Breast epithelium (tissue), 4 donors: ENCODE data around the gene ANKIB1. TPM values are rescaled to one million over a fixed set of nuclear protein-coding genes. Genes with fewer than 3 reads are reported as not detected.

Source experiments
- DNase-seq, 2 donors: peaks; one replicate each; pipeline ENCODE4 v3.0.0-alpha.2; 2019; ENCODE audit warnings: low spot score in 2 of 2
- H3K27ac ChIP-seq, 2 donors: fragments of 200-600 bp; sonication (generic) in 1 of 2; one replicate each; pipeline ENCODE4 v1.5.1; 2016 to 2019; ENCODE audit warnings: mild to moderate bottlenecking in 1 of 2
- H3K27me3 ChIP-seq, 2 donors: fragments of 200-600 bp; sonication (generic) in 1 of 2; one replicate each; pipeline versions ENCODE4 v1.5.1 to v1.6.0; 2017 to 2019; ENCODE audit warnings: control low read depth in 1 of 2, mild to moderate bottlenecking in 1 of 2
- H3K36me3 ChIP-seq: fragments of 200-600 bp; one replicate; pipeline ENCODE4 v1.5.1; 2019
- H3K4me1 ChIP-seq, 2 donors: fragments of 200-600 bp; sonication (generic); one replicate each; pipeline ENCODE4 v1.5.1; 2016 to 2019; ENCODE audit warnings: control low read depth in 1 of 2
- H3K4me3 ChIP-seq, 3 donors: fragments of 200-600 bp; sonication (generic); 1 replicate in 2 of 3; 2 replicates in 1 of 3; pipeline ENCODE4 v1.5.1; 2016 to 2019; ENCODE audit warnings: mild to moderate bottlenecking in 3 of 3, moderate library complexity in 2 of 3
- H3K9me3 ChIP-seq, 2 donors: fragments of 200-600 bp; sonication (generic) in 1 of 2; one replicate each; pipeline ENCODE4 v1.5.1; 2016 to 2019; ENCODE audit warnings: control low read depth in 1 of 2
- POLR2A ChIP-seq: fragments of 450-650 bp; IDR thresholded peaks from one replicate; pipeline ENCODE4 v1.6.1; 2016; ENCODE audit warnings: antibody characterized with exemption, mild to moderate bottlenecking, moderate library complexity
- POLR2AphosphoS5 ChIP-seq, 3 donors: sonication (generic); formaldehyde crosslinking; IDR thresholded peaks; one replicate each; pipeline ENCODE4 v1.6.1; 2017; ENCODE audit warnings: antibody characterized with exemption in 3 of 3
- intact Hi-C: fragments of 100-400 bp; cut with DNase I; formaldehyde crosslinking; loops from one replicate; pipeline ENCODE4 v1.15.1; 2023; ENCODE audit warnings: low total_unique reads
- total RNA-seq, 3 donors: library from RNA; depleted of rRNA; stranded (reverse); fragments of >200 nt; gene quantifications; one replicate each; pipeline ENCODE4 v1.1.0, GENCODE V29; 2016
- TF ChIP-seq, protein P1 (sequence below), 3 donors: fragments of 450-650 bp; IDR thresholded peaks; one replicate each; pipeline ENCODE4 v1.5.1; 2016 to 2017; ENCODE audit warnings: antibody characterized with exemption in 3 of 3, mild to moderate bottlenecking in 3 of 3, moderate library complexity in 3 of 3

Gene ANKIB1
- total RNA-seq, 3 donors from 2014 or later = 51.8 to 61.3 (median 54.2) TPM

DNA sequence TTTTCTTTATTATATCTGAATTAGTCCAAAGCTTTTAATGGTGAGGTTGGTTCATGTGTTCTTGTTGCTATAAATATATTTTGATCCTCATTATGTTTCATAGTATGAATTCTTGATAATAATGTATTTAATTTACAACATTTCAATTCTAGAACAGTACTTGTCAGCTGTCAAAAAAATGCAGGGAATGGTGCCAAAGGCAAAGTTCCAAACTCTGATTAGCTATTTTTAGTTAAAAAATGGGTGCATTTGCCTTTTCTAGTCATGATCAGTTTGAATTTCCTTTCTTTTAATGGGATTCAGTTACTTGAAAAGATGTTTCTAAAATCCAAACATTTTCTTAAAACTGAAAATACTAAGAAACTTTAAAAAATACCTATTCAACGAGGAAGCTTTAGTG lies 49.6 kb downstream of the ANKIB1 start:
- Histone ChIP-seq H3K36me3 (no peaks in the 10 kb centered on the region), H3K4me1 (no peaks in the 10 kb centered on the region), H3K27ac (no peak overlapping the region), H3K4me3 (no peak overlapping the region), H3K27me3 (no peaks in the 10 kb centered on the region), H3K9me3 (no peaks in the 10 kb centered on the region)
- DNase-seq = no peak
- TF ChIP-seq, protein P1, sequence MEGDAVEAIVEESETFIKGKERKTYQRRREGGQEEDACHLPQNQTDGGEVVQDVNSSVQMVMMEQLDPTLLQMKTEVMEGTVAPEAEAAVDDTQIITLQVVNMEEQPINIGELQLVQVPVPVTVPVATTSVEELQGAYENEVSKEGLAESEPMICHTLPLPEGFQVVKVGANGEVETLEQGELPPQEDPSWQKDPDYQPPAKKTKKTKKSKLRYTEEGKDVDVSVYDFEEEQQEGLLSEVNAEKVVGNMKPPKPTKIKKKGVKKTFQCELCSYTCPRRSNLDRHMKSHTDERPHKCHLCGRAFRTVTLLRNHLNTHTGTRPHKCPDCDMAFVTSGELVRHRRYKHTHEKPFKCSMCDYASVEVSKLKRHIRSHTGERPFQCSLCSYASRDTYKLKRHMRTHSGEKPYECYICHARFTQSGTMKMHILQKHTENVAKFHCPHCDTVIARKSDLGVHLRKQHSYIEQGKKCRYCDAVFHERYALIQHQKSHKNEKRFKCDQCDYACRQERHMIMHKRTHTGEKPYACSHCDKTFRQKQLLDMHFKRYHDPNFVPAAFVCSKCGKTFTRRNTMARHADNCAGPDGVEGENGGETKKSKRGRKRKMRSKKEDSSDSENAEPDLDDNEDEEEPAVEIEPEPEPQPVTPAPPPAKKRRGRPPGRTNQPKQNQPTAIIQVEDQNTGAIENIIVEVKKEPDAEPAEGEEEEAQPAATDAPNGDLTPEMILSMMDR (IDR thresholded peaks at IDR 0.05) = no peak
- TF ChIP-seq POLR2A (no peak), POLR2AphosphoS5 (IDR thresholded peaks at IDR 0.05) (no peak)
- intact Hi-C loops = no loop called here

DNA sequence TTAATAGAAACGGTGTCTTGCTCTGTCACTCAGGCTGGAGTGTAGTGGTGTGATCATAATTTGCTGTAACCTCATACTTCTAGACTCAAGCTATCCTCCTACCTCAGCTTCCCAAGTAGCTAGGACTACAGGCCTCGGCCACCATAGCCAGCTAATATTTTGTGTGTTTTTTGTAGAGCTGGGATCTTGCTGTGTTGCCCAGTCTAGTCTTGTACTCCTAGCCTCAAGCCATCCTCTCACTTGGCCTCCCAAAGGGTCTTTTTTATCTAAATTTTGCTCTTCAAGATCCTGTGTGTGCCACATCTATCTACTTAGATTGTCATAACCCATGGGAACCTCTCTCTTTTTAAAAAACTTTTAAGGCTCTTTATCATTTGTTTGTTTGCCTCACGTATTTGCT lies 50.5 kb downstream of the ANKIB1 start:
- intact Hi-C loops = no loop called here
- no peak for DNase-seq
- H3K36me3 ChIP-seq = no peaks in the 10 kb centered on the region
- H3K27ac ChIP-seq = no peak overlapping the region
- no peaks in the 10 kb centered on the region for H3K27me3 ChIP-seq
- TF ChIP-seq, protein P1 (IDR thresholded peaks at IDR 0.05) = no peak
- TF ChIP-seq POLR2A (no peak), POLR2AphosphoS5 (IDR thresholded peaks at IDR 0.05) (no peak)
- H3K4me3 ChIP-seq = no peak overlapping the region
- no peaks in the 10 kb centered on the region for H3K9me3 ChIP-seq
- H3K4me1 ChIP-seq = no peaks in the 10 kb centered on the region

DNA sequence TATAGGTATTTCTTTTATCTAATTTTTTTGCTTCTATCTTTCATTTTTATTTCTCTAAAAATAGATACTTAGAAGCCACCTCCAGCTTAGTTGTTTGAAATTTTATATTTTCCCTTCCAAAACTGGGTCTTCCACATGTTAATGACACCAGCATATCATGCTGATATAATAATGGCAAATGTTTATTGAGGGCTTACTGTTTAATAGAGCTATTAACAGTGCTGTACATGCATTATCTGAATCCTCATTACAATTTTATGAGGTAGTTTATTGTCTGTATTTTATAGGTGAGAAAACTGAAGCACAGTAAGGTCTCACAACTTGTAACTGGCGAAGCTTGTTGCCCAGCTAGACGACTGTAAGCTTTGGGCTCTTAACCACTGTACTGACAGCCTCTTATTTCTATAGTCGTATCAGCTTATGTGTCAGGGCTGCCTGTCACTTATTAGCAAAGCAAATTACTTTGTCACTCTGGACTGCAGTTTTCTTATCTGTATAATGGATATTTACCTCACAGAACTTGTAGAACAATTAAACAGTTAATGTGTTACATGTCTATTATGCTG lies 51.2 kb downstream of the ANKIB1 start:
- TF ChIP-seq POLR2AphosphoS5 (IDR thresholded peaks at IDR 0.05) (no peak), POLR2A (no peak)
- TF ChIP-seq, protein P1 (IDR thresholded peaks at IDR 0.05) = no peak
- Histone ChIP-seq H3K36me3 (no peaks in the 10 kb centered on the region), H3K27ac (no peak overlapping the region), H3K4me1 (no peaks in the 10 kb centered on the region), H3K27me3 (no peaks in the 10 kb centered on the region), H3K9me3 (no peaks in the 10 kb centered on the region), H3K4me3 (no peak overlapping the region)
- intact Hi-C loops = no loop called here
- no peak for DNase-seq

DNA sequence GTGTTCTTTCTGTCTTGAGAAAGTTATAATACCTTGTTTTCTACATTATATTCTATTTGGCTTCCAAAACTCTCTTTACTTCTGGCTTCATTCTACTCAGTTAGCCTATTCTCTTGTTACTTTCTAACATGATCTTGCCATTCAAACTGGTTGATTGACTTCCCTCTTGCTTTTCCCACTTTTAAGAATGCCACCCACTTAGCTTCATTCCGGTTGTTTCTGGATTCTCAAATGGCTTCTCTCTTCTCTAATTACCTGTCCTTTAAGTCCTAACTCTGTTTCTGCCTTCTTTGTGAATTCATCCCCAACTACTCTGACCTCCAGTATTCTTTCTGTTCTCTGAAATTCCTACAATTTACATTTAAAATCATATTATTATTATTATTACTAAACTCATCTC lies 52.0 kb downstream of the ANKIB1 start:
- Histone ChIP-seq H3K27me3 (no peaks in the 10 kb centered on the region), H3K4me3 (no peak overlapping the region), H3K27ac (no peak overlapping the region), H3K36me3 (no peaks in the 10 kb centered on the region), H3K4me1 (no peaks in the 10 kb centered on the region), H3K9me3 (no peaks in the 10 kb centered on the region)
- TF ChIP-seq, protein P1 (IDR thresholded peaks at IDR 0.05) = no peak
- TF ChIP-seq POLR2AphosphoS5 (IDR thresholded peaks at IDR 0.05) (no peak), POLR2A (no peak)
- DNase-seq = no peak
- intact Hi-C loops = no loop called here

DNA sequence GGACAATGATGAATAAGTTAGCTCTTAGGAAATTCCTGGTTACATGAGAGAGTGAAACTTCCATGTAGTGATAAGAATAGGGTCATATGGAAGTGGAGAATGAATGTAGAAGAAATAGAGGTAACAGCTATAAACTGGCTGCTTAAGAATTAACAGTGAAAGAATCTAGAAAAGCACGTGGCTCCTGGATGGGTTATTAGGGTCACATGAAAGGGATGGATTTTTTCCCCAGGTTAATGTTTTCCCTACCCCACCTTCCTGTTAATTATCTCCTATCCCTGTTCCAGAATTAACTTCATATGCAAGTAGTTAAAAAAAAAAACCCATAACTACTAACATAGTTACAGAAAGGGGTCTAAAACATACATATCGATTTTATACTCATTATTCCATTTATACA lies 58.0 kb downstream of the ANKIB1 start:
- H3K9me3 ChIP-seq = no peaks in the 10 kb centered on the region
- H3K4me3 ChIP-seq = no peak overlapping the region
- no peak overlapping the region for H3K27ac ChIP-seq
- H3K4me1 ChIP-seq = no peaks in the 10 kb centered on the region
- no peaks in the 10 kb centered on the region for H3K36me3 ChIP-seq
- TF ChIP-seq POLR2A (no peak), POLR2AphosphoS5 (IDR thresholded peaks at IDR 0.05) (no peak)
- TF ChIP-seq, protein P1 (IDR thresholded peaks at IDR 0.05) = no peak
- no peaks in the 10 kb centered on the region for H3K27me3 ChIP-seq
- DNase-seq = no peak
- intact Hi-C loops = no loop called here
